ENCODE measurements around the gene HAP1.
A peak's percentile ranks its signal among the peaks of the same experiment; 100 is the strongest.
"Not testable (repeated sequence)": the region's sequence is repeated elsewhere in the genome, so short reads cannot be mapped to it uniquely, and the experiment has no call there.

HAP1 gene

GRCh38 chr17:41692722-41693521, 41.5 kb downstream of the HAP1 start:
- H3K27me3 Mint-ChIP-seq, result no peaks in the 10 kb centered on the region
- H3K9me3 Mint-ChIP-seq, result no peaks in the 10 kb centered on the region
- no peak overlapping the region for H3K27ac Mint-ChIP-seq
- H3K4me1 Mint-ChIP-seq, result peaks cover 36% of the 10 kb centered on the region
- H3K36me3 Mint-ChIP-seq, result peaks cover 52% of the 10 kb centered on the region
- no peak for ATAC-seq
- no peak overlapping the region for H3K4me3 Mint-ChIP-seq

DNA sequence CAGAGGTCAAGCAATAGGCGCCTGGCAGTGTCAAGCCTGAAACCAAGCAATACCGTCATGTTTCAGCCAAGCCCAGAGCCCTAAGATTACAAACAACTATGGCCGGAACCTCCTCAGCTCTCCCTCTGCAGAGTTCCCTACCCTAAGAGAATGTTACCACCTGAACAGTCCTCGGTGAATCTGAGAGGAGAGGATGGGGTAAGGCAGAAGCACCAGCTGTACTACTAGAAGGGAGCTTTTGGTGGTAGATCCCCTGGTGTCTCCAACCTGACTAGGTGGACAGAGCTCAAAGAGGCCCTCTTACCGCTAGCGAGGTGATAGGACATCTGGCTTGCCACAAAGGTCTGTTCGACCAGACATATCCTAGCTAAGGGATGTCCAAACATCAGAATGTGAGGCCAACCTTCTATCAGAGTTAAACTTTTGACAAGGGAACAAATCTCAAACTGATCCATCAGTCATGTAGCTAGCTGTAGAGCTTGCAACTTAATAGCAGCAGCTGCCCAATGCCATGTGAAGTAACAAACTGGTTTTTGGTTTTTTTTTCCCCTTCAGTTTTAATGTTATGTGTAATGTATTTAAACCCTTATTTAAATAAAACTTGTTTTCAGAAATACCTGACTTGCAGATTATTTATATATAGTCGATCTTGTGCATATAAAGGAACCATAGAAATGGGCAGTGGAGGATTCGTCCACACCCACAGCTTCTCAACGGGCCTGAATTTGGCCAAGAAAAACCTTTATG, 43.2 kb downstream of the HAP1 start:
- H3K4me3 Mint-ChIP-seq, result no peak overlapping the region
- no peaks in the 10 kb centered on the region for H3K27me3 Mint-ChIP-seq
- H3K9me3 Mint-ChIP-seq, result no peaks in the 10 kb centered on the region
- no peak for ATAC-seq
- H3K4me1 Mint-ChIP-seq, result peaks cover 37% of the 10 kb centered on the region
- peaks cover 52% of the 10 kb centered on the region for H3K36me3 Mint-ChIP-seq
- H3K27ac Mint-ChIP-seq, result no peak overlapping the region

DNA sequence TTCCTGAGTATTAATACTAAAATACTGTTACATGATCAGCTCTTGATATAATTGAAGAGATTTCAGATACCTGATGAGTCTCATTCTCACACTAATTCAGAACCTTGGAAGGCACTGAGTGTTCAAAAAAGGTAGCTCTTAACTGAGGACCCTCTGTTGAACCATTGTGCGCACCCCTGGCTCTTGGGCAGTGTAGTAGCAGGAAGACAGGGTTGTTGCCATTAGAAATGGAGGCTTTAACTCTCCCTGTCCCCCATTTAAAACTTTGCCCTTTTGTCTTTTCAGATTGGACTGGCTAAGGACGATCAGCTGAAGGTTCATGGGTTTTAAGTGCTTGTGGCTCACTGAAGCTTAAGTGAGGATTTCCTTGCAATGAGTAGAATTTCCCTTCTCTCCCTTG, 43.9 kb downstream of the HAP1 start:
- H3K4me3 Mint-ChIP-seq, result peak overlapping the region; percentile 94
- no peaks in the 10 kb centered on the region for H3K9me3 Mint-ChIP-seq
- no peak for ATAC-seq
- peaks cover 30% of the 10 kb centered on the region for H3K4me1 Mint-ChIP-seq
- no peak overlapping the region for H3K27ac Mint-ChIP-seq
- H3K27me3 Mint-ChIP-seq, result no peaks in the 10 kb centered on the region
- peaks cover 52% of the 10 kb centered on the region for H3K36me3 Mint-ChIP-seq

DNA sequence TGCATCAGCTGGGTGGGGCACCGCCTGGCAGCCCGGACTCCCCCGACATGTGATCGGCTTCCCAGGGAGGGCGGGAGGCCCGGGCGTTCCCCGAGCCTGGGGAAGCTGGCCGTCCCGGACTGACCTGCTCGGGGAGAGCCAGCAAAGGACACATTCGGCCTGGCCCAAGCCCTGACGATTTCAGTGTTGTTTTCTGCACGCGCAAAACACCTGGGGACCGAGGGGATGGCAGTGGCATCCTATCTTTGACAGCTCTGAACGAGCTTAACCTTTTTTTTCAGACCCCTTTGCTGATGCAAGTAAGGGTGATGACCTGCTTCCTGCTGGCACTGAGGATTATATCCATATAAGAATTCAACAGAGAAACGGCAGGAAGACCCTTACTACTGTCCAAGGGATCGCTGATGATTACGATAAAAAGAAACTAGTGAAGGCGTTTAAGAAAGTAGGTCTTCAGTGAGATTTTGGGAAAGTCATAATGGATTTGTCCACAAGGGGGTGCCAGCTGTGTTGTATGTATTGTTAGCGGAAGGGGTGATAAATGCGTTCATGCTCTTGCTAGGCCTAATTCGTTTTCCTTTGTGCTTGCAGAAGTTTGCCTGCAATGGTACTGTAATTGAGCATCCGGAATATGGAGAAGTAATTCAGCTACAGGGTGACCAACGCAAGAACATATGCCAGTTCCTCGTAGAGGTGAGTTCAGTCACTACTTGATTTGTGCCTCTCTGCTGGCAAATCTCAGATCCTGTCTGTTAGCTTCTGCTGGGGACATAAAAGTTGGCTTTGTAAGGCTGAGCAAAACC, 44.7 kb downstream of the HAP1 start:
- Mint-ChIP-seq H3K36me3 (peaks cover 47% of the 10 kb centered on the region), H3K4me3 (peak overlapping the region; percentile 94), H3K9me3 (no peaks in the 10 kb centered on the region), H3K4me1 (peaks cover 26% of the 10 kb centered on the region), H3K27me3 (no peaks in the 10 kb centered on the region), H3K27ac (peak overlapping the region; percentile 100)
- ATAC-seq, result no peak

GRCh38 chr17:41688641-41689496, 45.6 kb downstream of the HAP1 start, which contains the start of gene EIF1:
Gene EIF1, plus strand, starts transcription at chr17:41688885. Its CDS starts 154 bp downstream, at chr17:41689039.
- ATAC-seq, result peak; percentile 93
- H3K9me3 Mint-ChIP-seq, result no peaks in the 10 kb centered on the region
- H3K27me3 Mint-ChIP-seq, result no peaks in the 10 kb centered on the region
- H3K36me3 Mint-ChIP-seq, result peaks cover 44% of the 10 kb centered on the region
- H3K4me1 Mint-ChIP-seq, result peaks cover 26% of the 10 kb centered on the region
- peak within 1 kb of the TSS; percentile 100 for H3K27ac Mint-ChIP-seq
- peak within 1 kb of the TSS; percentile 94 for H3K4me3 Mint-ChIP-seq

GRCh38 chr17:41687828-41688640, 46.4 kb downstream of the HAP1 start:
- Mint-ChIP-seq H3K9me3 (no peaks in the 10 kb centered on the region), H3K4me1 (peaks cover 26% of the 10 kb centered on the region), H3K27me3 (no peaks in the 10 kb centered on the region), H3K27ac (peak overlapping the region; percentile 100), H3K36me3 (peaks cover 35% of the 10 kb centered on the region), H3K4me3 (peak overlapping the region; percentile 94)
- ATAC-seq, result peak; percentile 2

GRCh38 chr17:41686281-41686680, 48.2 kb downstream of the HAP1 start:
- Mint-ChIP-seq H3K4me1 (peaks cover 25% of the 10 kb centered on the region), H3K9me3 (no peaks in the 10 kb centered on the region), H3K27ac (no peak overlapping the region), H3K27me3 (no peaks in the 10 kb centered on the region), H3K36me3 (peaks cover 20% of the 10 kb centered on the region), H3K4me3 (no peak overlapping the region)
- ATAC-seq, result no peak

GRCh38 chr17:41685753-41686152, 48.7 kb downstream of the HAP1 start:
- not testable (repeated sequence) for H3K9me3 Mint-ChIP-seq
- peaks cover 18% of the 10 kb centered on the region for H3K36me3 Mint-ChIP-seq

GRCh38 chr17:41684035-41684434, 50.4 kb downstream of the HAP1 start:
- H3K4me1 Mint-ChIP-seq, result peaks cover 26% of the 10 kb centered on the region
- H3K27me3 Mint-ChIP-seq, result no peaks in the 10 kb centered on the region
- ATAC-seq, result no peak
- peaks cover 2% of the 10 kb centered on the region for H3K36me3 Mint-ChIP-seq
- H3K4me3 Mint-ChIP-seq, result no peak overlapping the region
- H3K9me3 Mint-ChIP-seq, result no peaks in the 10 kb centered on the region
- no peak overlapping the region for H3K27ac Mint-ChIP-seq

More at GRCh38 chr17:41685753-41686152, 48.7 kb downstream of the HAP1 start:
- H3K27me3 Mint-ChIP-seq, ATAC-seq, H3K4me3 Mint-ChIP-seq, H3K27ac Mint-ChIP-seq: not testable (repeated sequence)
- H3K4me1 Mint-ChIP-seq, result peaks cover 25% of the 10 kb centered on the region

DNA sequence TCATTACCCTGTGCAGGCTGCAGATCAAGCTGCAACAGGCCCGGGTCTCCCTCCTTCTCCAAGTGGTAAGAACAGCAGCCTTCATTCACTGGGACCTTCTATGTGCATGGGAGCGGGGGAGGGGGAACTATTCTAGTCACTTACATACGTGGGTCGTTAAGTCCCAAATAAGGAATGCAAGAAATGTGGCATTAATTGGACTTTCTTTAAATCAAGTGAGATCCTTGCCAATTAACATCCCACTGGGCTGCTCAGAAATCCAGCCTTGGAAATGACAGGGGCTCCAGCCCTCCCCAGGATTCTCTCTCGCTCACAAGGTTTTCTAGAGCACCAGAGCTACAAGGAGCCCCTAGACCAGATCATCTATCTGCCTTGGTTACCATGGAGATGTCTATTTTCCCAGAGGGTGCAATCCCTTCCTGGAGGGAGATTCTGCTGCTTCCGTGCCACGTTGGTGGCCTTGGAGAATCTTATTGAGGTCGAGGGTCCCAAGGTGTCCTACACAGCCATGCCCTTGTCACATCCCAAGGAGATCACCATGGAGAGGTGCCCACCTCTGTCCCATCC, 50.9 kb downstream of the HAP1 start:
- Mint-ChIP-seq H3K27me3 (no peaks in the 10 kb centered on the region), H3K36me3 (no peaks in the 10 kb centered on the region), H3K4me3 (no peak overlapping the region), H3K9me3 (no peaks in the 10 kb centered on the region), H3K4me1 (peaks cover 31% of the 10 kb centered on the region), H3K27ac (no peak overlapping the region)
- ATAC-seq, result no peak

- Mint-ChIP-seq H3K27me3 (no peaks in the 10 kb centered on the region), H3K4me3 (no peak overlapping the region), H3K9me3 (no peaks in the 10 kb centered on the region), H3K36me3 (no peaks in the 10 kb centered on the region), H3K27ac (no peak overlapping the region), H3K4me1 (peaks cover 30% of the 10 kb centered on the region)
- no peak for ATAC-seq
These were observed 51.8 kb downstream of the HAP1 start for GRCh38 chr17:41682631-41683030.

DNA sequence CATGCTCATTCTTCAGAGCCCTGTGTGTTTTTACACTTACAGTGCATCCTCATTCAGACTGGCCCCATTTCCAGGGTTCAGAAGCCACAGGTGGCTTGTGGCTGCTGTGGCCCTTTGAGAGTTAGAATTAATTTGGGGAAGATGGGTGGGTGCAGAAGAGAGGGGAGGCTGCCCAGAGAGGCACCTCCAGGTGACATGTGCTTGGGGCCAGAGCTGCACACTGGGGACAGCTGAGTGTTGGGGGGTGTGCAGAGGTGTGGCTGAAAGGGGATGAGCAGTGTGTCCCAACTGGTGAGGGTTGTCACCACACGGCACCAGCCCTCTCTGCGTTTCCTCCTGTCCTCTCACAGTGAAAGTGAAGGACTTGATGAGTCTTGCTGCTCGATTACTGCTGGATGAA, 52.7 kb downstream of the HAP1 start:
- Mint-ChIP-seq H3K9me3 (no peaks in the 10 kb centered on the region), H3K4me1 (peaks cover 35% of the 10 kb centered on the region), H3K27ac (no peak overlapping the region), H3K36me3 (no peaks in the 10 kb centered on the region), H3K27me3 (no peaks in the 10 kb centered on the region), H3K4me3 (no peak overlapping the region)
- ATAC-seq, result no peak

- H3K27ac Mint-ChIP-seq, result peak overlapping the region; percentile 93
- no peaks in the 10 kb centered on the region for H3K36me3 Mint-ChIP-seq
- no peaks in the 10 kb centered on the region for H3K27me3 Mint-ChIP-seq
- no peak overlapping the region for H3K4me3 Mint-ChIP-seq
- peaks cover 46% of the 10 kb centered on the region for H3K4me1 Mint-ChIP-seq
- no peaks in the 10 kb centered on the region for H3K9me3 Mint-ChIP-seq
- no peak for ATAC-seq
These were observed 53.9 kb downstream of the HAP1 start for GRCh38 chr17:41680426-41681040.

All from stimulated activated memory B cell treated with anti-CD40 and anti-IgM and Interleukin-4, amounts not matched to agents 10 μg/mL and 1 μg/mL and 100 μg/mL, for 72 hours (primary cell).